Renal cortical epithelial cell (primary cell): ENCODE results near the gene OR4D10. TPM values are rescaled to one million over a fixed set of nuclear protein-coding genes. Genes with fewer than 3 reads are reported as not detected.

Source experiments
- DNase-seq: peaks from one replicate; pipeline ENCODE4 v3.0.0-alpha.2; 2011; ENCODE audit warnings: low read depth
- total RNA-seq: library from RNA; depleted of rRNA; stranded (reverse); fragments of >200 nt; gene quantifications from 2 replicates; pipeline ENCODE4 v1.2.3, GENCODE V29; 2014

Gene OR4D10
- total RNA-seq, 1 donor from 2014 or later, result not detected

- DNase-seq, result no peak
These were observed 50.4 kb downstream of the OR4D10 start for GRCh38 chr11:59523541-59523940.

- DNase-seq, result no peak
These were observed 55.6 kb downstream of the OR4D10 start for GRCh38 chr11:59528711-59529110.

Other genes with a start within 250 kb of the OR4D10 start
- gene OR5AN1, start 114.4 kb upstream of the OR4D10 start, total RNA-seq, result not detected in 2 replicates
- not detected in 2 replicates for gene OR5A2, start 46.9 kb upstream of the OR4D10 start, total RNA-seq
- gene OR5A1, start 36.8 kb upstream of the OR4D10 start, total RNA-seq, result not detected in 2 replicates
- not detected in 2 replicates for gene OR4D6, start 16.4 kb upstream of the OR4D10 start, total RNA-seq
- gene OR4D11, start 30.3 kb downstream of the OR4D10 start, total RNA-seq, result not detected in 2 replicates
- not detected in 2 replicates for gene OR4D9, start 38.2 kb downstream of the OR4D10 start, total RNA-seq
- gene OSBP, start 142.5 kb downstream of the OR4D10 start, total RNA-seq, result 32.0 and 71.3 TPM in 2 replicates
- 6.3 and 20.6 TPM in 2 replicates for gene PATL1, start 195.7 kb downstream of the OR4D10 start, total RNA-seq
- not detected in 2 replicates for gene OR10V1, start 240.5 kb downstream of the OR4D10 start, total RNA-seq